Kidney (tissue), 14 donors: ENCODE data around the gene TBL1XR1. TPM values are rescaled to one million over a fixed set of nuclear protein-coding genes. Genes with fewer than 3 reads are reported as not detected.

Source experiments
- DNase-seq, 5 donors: peaks; one replicate each; pipeline ENCODE4 v3.0.0-alpha.2; 2013 to 2020
- FAIRE-seq: peaks from 2 replicates; lab custom pipeline; 2012; peaks lifted over from hg19 to GRCh38; lab: Jason Lieb, UNC
- H3K27ac ChIP-seq, 2 donors: one replicate each; pipeline ENCODE4 v1.7.0; 2013; ENCODE audit warnings: low read depth in 2 of 2, low read length in 2 of 2, inconsistent platforms in 1 of 2
- H3K27me3 ChIP-seq: one replicate; pipeline ENCODE4 v1.7.1; 2013; ENCODE audit warnings: low read length, inconsistent platforms; ENCODE audit not compliant: control insufficient read depth, insufficient read depth
- H3K36me3 ChIP-seq, 3 donors: one replicate each; pipeline versions ENCODE4 v1.7.0 to v1.7.1; 2013; ENCODE audit warnings: low read length in 3 of 3, control low read depth in 1 of 3, inconsistent platforms in 1 of 3; ENCODE audit not compliant: insufficient read depth in 3 of 3, control insufficient read depth in 2 of 3
- H3K4me1 ChIP-seq, 3 donors: one replicate each; pipeline versions ENCODE4 v1.7.0 to v1.7.1; 2013; ENCODE audit warnings: low read length in 3 of 3, inconsistent platforms in 1 of 3, low read depth in 1 of 3; ENCODE audit not compliant: control insufficient read depth in 2 of 3, insufficient read depth in 2 of 3
- H3K4me3 ChIP-seq, 3 donors: one replicate each; pipeline versions ENCODE4 v1.7.0 to v1.8.1; 2013; ENCODE audit warnings: low read length in 3 of 3, control low read depth in 1 of 3, inconsistent platforms in 1 of 3
- H3K9ac ChIP-seq, 3 donors: one replicate each; pipeline versions ENCODE4 v1.7.0 to v1.7.1; 2013; ENCODE audit warnings: low read length in 3 of 3, control low read depth in 1 of 3, inconsistent platforms in 1 of 3
- H3K9me3 ChIP-seq, 3 donors: one replicate each; pipeline versions ENCODE4 v1.7.0 to v1.7.1; 2013; ENCODE audit warnings: low read length in 3 of 3, control low read depth in 1 of 3, inconsistent platforms in 1 of 3; ENCODE audit not compliant: control insufficient read depth in 2 of 3, insufficient read depth in 1 of 3
- CTCF ChIP-seq: IDR thresholded peaks from 3 replicates; pipeline ENCODE4 v1.5.1; 2012; ENCODE audit warnings: mild to moderate bottlenecking, moderate library complexity, borderline replicate concordance; ENCODE audit not compliant: insufficient read depth; ENCODE audit errors: extremely low read depth
- intact Hi-C: fragments of 100-400 bp; cut with DNase I; formaldehyde crosslinking; loops from one replicate; pipeline ENCODE4 v1.11.1; 2022
- polyA plus RNA-seq: library from polyadenylated mRNA; stranded (reverse); fragments of 350-450 nt; fragmentation: Illumina TruSeq; extraction: RNeasy Lipid Tissue Mini Kit (QIAGEN cat#74804); gene quantifications from one replicate; pipeline ENCODE4 v1.2.3, GENCODE V29; 2014; ENCODE audit warnings: low read depth, low replicate concordance; ENCODE audit not compliant: insufficient read depth
- total RNA-seq: library from RNA; stranded (reverse); fragmentation: NEBNext Ultra II Directional; extraction: Animal tissue kit (Norgen Biotek cat#: 25700); gene quantifications from one replicate; pipeline ENCODE4 v1.2.1, GENCODE V29; 2021
- donor health status: control.
- donor health status: control.
- donor health status: control.
- donor health status: control.
- donor health status: control.
- donor health status: DM: yes; HTN: yes; CAD: no.
- donor health status: Normal renal cell carcinoma (clear cell type).

Gene TBL1XR1
- total and polyA plus RNA-seq, 2 donors from 2014 or later, result 31.3 to 205 TPM

DNA sequence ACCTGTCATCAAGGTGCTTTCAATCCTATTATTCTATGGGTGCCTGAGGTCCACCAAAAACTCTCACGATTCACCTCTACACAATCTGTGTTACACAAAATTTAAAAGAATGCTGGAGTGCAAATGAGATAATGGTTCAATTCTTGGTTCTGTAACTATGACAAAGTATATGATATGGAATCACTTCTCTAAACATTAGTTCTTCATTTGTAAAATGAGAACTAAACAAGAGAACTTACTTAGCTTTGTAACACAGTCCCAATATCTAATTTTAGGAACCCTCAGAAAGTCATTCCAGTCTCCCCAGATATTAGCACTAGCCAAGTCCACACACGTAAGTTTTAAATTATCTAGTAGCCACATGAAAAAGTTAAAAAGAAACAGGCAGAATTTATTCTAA lies 111.5 kb downstream of the TBL1XR1 start:
- H3K9ac ChIP-seq, result no peak overlapping the region
- H3K27me3 ChIP-seq, result no peaks in the 10 kb centered on the region
- TF ChIP-seq CTCF, result no peak
- H3K27ac ChIP-seq, result no peak overlapping the region
- H3K4me1 ChIP-seq, result peaks cover 0 to 5% (median 4%) of the 10 kb centered on the region in 3 donors
- H3K36me3 ChIP-seq, result no peaks in the 10 kb centered on the region
- no peak for DNase-seq
- intact Hi-C loops, result no loop called here
- H3K9me3 ChIP-seq, result no peaks in the 10 kb centered on the region
- no peak overlapping the region for H3K4me3 ChIP-seq
- no peak for FAIRE-seq

DNA sequence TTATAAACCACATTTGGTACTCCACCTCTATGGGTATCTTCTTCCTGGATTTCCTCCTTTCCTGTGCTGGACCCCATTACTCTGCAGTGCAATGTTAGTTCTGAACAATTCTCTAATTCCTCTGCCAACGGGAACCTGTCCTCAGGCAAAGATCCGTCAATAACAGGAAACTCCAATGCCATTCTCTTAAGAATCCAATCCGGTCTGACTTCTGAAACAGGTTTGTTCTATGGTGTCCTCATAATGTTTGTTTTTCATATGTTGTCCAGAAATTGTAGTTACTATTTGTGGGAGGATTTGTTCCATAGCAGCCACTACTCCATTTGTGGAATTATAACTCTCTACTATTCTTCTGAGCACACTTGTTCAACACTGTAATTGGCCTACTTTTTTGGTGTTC lies 112.7 kb downstream of the TBL1XR1 start:
- no peak for TF ChIP-seq CTCF
- Histone ChIP-seq H3K36me3 (no peaks in the 10 kb centered on the region), H3K27me3 (no peaks in the 10 kb centered on the region), H3K9ac (no peak overlapping the region), H3K27ac (no peak overlapping the region), H3K4me1 (peaks cover 0 to 7% (median 5%) of the 10 kb centered on the region in 3 donors), H3K9me3 (no peaks in the 10 kb centered on the region), H3K4me3 (no peak overlapping the region)
- no peak for DNase-seq
- intact Hi-C loops, result no loop called here
- no peak for FAIRE-seq

GRCh38 chr3:177080122-177080521 lies 117.2 kb downstream of the TBL1XR1 start:
- peaks cover 0 to 10% (median 0%) of the 10 kb centered on the region in 3 donors for H3K4me1 ChIP-seq
- H3K27ac ChIP-seq, result no peak overlapping the region
- no peak overlapping the region for H3K4me3 ChIP-seq
- TF ChIP-seq CTCF, result no peak
- peak; percentile 74 for FAIRE-seq
- no peaks in the 10 kb centered on the region for H3K36me3 ChIP-seq
- H3K9ac ChIP-seq, result no peak overlapping the region
- intact Hi-C loops, result no loop called here
- no peaks in the 10 kb centered on the region for H3K27me3 ChIP-seq
- no peak for DNase-seq
- H3K9me3 ChIP-seq, result no peaks in the 10 kb centered on the region

- no peak overlapping the region for H3K4me3 ChIP-seq
- no peaks in the 10 kb centered on the region for H3K27me3 ChIP-seq
- no peak overlapping the region for H3K27ac ChIP-seq
- peaks cover 0 to 12% (median 0%) of the 10 kb centered on the region in 3 donors for H3K4me1 ChIP-seq
- no peaks in the 10 kb centered on the region for H3K36me3 ChIP-seq
- intact Hi-C loops, result no loop called here
- DNase-seq (no peak), FAIRE-seq (no peak)
- no peak overlapping the region for H3K9ac ChIP-seq
- TF ChIP-seq CTCF, result no peak
- H3K9me3 ChIP-seq, result no peaks in the 10 kb centered on the region
Observed at GRCh38 chr3:177079684-177080083, 117.6 kb downstream of the TBL1XR1 start.
